Colon (tissue), 2 donors: ENCODE data around the gene HAPLN2.
"Not testable (repeated sequence)": the region's sequence is repeated elsewhere in the genome, so short reads cannot be mapped to it uniquely, and the experiment has no call there.

ENCODE experiments used
- FAIRE-seq: peaks from 2 replicates; lab custom pipeline; 2012; peaks lifted over from hg19 to GRCh38; lab: Jason Lieb, UNC
- donor health status: control.
- donor health status: control.

Gene HAPLN2

GRCh38 chr1:156622581-156623297 is 3.5 kb downstream of the HAPLN2 start:
- no peak for FAIRE-seq

GRCh38 chr1:156623946-156624813 is 5.0 kb downstream of the HAPLN2 start:
- FAIRE-seq = no peak

- FAIRE-seq = no peak
Observed at GRCh38 chr1:156624814-156625435, 5.7 kb downstream of the HAPLN2 start.

GRCh38 chr1:156625436-156626078 is 6.3 kb downstream of the HAPLN2 start:
- FAIRE-seq = no peak

- FAIRE-seq = no peak
Observed at GRCh38 chr1:156626079-156626438, 6.8 kb downstream of the HAPLN2 start.

GRCh38 chr1:156627313-156627880 is 8.2 kb downstream of the HAPLN2 start:
- no peak for FAIRE-seq

- no peak for FAIRE-seq
Observed at GRCh38 chr1:156629823-156630449, 10.7 kb downstream of the HAPLN2 start.

- FAIRE-seq = not testable (repeated sequence)
Observed at GRCh38 chr1:156631152-156631551, 11.9 kb downstream of the HAPLN2 start.

GRCh38 chr1:156632355-156632754 is 13.1 kb downstream of the HAPLN2 start:
- no peak for FAIRE-seq

- FAIRE-seq = no peak
Observed at GRCh38 chr1:156638189-156638985, 19.2 kb downstream of the HAPLN2 start.

GRCh38 chr1:156639601-156640101 is 20.4 kb downstream of the HAPLN2 start:
- no peak for FAIRE-seq

GRCh38 chr1:156640842-156641706 is 21.9 kb downstream of the HAPLN2 start:
- FAIRE-seq = no peak

GRCh38 chr1:156641761-156642264 is 22.6 kb downstream of the HAPLN2 start, which contains the start of gene BCAN:
Gene BCAN, plus strand, starts transcription at chr1:156642117. Its CDS starts 3,938 bp downstream, at chr1:156646055.
- FAIRE-seq = no peak

- FAIRE-seq = no peak
Observed at GRCh38 chr1:156642265-156643048, 23.2 kb downstream of the HAPLN2 start.

GRCh38 chr1:156643049-156643777 is 24.0 kb downstream of the HAPLN2 start:
- FAIRE-seq = no peak

- no peak for FAIRE-seq
Observed at GRCh38 chr1:156643778-156644092, 24.5 kb downstream of the HAPLN2 start.

- FAIRE-seq = no peak
Observed at GRCh38 chr1:156644146-156644545, 24.9 kb downstream of the HAPLN2 start.

GRCh38 chr1:156644640-156645039 is 25.4 kb downstream of the HAPLN2 start:
- no peak for FAIRE-seq
